ENCODE measurements around the gene CDK10. TPM values are rescaled to one million over a fixed set of nuclear protein-coding genes. Genes with fewer than 3 reads are reported as not detected.

Gene CDK10
- polyA plus RNA-seq, 1 experiment = 31.6 TPM

DNA sequence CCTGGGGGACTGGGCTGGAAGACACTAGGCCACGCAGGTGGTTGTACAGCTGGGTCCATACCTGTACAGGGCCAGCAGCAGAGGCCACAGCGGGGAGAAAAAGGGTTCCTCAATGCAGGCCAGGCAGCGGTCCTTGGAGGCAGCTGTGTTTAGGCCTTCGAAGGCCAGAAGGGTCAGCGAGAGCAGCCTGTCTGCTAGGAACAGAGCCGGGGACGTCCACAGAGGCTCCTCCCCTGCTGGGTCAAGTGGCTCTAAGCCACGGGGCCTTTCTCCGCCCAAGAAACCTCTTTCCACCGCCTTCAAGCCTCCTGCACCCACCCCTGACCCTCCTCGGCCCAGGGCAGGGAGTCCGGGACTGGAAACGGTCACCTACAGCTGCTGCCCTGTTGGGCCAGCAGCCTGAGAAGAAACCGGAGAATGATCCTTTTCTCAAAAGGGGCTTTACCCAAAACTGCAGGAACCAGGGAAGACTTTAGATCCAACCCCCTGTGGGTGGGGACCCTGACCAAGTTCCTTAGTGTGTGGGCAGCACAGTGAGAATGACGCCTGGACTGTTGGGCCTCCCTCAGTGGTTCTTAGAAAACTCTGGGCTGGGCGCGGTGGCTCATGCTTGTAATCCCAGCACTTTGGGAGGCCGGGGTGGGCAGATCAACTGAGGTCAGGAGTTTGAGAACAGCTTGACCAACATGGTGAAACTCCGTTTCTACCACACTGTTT lies 23.4 kb downstream of the CDK10 start:
- Histone ChIP-seq H3K27ac (ENCODE audit: low read depth, low read length) (no peak overlapping the region), H3K9me3 (ENCODE audit: control insufficient read depth, insufficient read depth, low read length) (peaks cover 5% of the 10 kb centered on the region), H3K4me3 (ENCODE audit: low read depth, low read length) (no peak overlapping the region), H3K27me3 (ENCODE audit: control insufficient read depth, insufficient read depth, low read length) (no peaks in the 10 kb centered on the region)
- no peak for DNase-seq (ENCODE audit: low read depth, low spot score)
- TF ChIP-seq CTCF (IDR thresholded peaks at IDR 0.05; ENCODE audit: low read depth, low read length) = no peak
- ChIA-PET CTCF (no interaction called here), POLR2A (interaction anchor here (0.7 kb wide), 1 partner anchor 53 kb away, joined by 3 read pairs; no protein-coding TSS in a partner anchor)

DNA sequence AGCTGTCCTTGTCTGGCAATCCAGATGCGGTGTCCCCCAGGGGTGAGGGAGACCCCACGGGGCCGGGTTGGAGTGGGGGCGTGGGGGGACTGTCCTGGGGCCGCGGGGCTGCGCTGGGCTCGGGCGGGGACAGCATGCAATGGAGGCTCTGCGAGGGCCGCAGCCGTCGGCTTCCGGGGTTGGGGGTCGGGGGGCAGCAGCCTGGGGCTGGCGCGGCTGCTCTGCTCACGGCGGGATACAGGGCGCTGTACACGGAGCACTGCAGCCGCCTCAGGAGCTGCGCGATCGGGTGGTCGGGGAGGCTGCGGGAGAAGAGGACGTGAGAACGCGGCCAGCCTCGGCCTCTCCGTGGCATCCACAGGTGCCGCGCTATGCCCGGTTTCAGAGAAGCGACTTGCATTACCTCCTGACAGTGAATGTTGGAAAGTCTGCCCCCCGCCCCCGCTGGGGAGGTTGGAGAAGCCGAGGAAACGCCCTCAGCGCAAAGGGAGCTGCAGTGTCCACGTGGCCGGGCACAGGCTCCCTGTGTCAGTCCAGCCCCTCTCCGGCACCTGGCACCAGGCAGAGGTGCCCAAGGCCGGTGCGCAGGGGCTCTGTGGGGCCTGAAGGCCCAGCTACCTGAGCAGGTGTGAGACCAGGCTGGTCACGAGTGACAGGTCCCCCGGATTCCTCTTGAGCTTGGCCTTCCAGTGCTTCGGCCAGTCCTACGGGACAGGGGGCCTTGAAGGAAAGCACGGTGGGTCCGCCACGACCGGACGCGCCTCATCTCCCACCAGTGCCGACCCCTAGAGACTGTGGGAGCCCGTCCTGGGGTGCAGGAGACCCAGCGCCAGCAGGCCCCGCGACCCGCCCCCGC lies 24.4 kb downstream of the CDK10 start:
- DNase-seq (ENCODE audit: low read depth, low spot score) = no peak
- no peak overlapping the region for H3K27ac ChIP-seq (ENCODE audit: low read depth, low read length)
- no peaks in the 10 kb centered on the region for H3K27me3 ChIP-seq (ENCODE audit: control insufficient read depth, insufficient read depth, low read length)
- POLR2A ChIA-PET = interaction anchor here (0.7 kb wide), 1 partner anchor 52 kb away, joined by 3 read pairs; no protein-coding TSS in a partner anchor
- peaks cover 5% of the 10 kb centered on the region for H3K9me3 ChIP-seq (ENCODE audit: control insufficient read depth, insufficient read depth, low read length)
- TF ChIP-seq CTCF (IDR thresholded peaks at IDR 0.05; ENCODE audit: low read depth, low read length) = no peak
- H3K4me3 ChIP-seq (ENCODE audit: low read depth, low read length) = no peak overlapping the region
- CTCF ChIA-PET = no interaction called here

DNA sequence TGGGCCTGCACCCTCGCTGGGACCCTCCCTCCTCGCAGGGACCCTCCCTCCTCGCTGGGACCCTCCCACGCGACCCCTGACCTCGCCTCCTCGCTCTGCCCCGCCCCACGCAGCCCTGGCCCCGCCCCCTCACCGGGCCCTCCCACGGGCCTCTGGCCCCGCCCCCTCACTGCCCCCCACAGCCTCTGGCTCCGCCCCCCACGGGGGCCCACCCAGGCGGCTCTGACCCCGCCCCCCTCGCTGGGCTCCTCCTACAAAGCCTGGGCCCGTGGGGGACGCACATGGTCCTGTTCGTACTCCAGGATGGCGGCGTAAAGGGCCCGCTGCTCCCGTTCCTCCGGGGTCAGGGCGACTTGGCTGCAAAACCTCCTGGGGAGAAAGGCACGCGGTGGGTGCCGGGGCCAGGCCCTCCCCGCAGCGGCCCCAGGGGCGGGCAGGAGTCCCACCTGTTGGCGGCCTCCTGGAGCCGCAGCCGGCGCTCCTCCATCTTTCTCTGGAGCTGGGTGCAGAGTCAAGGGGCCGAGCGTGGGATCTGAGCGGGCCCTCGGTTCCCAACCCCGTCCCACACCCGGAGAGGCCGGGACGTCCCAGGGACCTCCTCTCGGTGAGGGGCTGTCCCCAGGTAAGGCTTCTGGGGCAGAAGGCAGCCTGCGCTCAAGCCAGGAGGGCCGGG lies 25.2 kb downstream of the CDK10 start:
- Histone ChIP-seq H3K4me3 (ENCODE audit: low read depth, low read length) (peak overlapping the region; percentile 63), H3K27me3 (ENCODE audit: control insufficient read depth, insufficient read depth, low read length) (no peaks in the 10 kb centered on the region), H3K9me3 (ENCODE audit: control insufficient read depth, insufficient read depth, low read length) (peaks cover 5% of the 10 kb centered on the region), H3K27ac (ENCODE audit: low read depth, low read length) (no peak overlapping the region)
- DNase-seq (ENCODE audit: low read depth, low spot score) = no peak
- ChIA-PET POLR2A (no interaction called here), CTCF (interaction anchor here (1.0 kb wide), 1 partner anchor 11 kb away, joined by 3 read pairs; no protein-coding TSS in a partner anchor)
- TF ChIP-seq CTCF (IDR thresholded peaks at IDR 0.05; ENCODE audit: low read depth, low read length) = no peak

DNA sequence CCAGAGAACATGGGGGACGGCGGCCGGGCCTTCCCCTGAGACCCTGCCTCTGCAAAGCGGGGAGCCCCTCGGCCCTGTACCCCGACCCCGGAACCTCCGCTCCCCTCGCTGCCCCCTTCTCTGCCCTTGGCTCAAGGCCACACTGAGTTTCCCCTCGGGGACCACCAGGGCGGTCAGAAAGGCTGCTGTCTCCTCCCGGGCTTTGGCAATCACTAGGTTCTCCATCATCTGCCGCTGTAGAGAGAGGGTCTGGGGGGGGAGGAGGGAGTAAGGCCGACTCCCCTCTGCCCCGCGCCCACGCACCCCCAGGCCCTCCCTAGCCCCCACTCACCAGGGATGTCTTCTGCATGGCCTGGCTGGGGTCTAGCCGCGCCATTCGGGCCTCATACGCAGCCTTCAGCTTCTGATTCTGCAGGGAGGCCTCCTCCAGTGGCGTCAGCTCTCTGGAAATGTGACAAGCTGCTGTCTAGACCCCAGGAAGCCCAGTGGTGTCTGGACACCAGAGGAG lies 25.8 kb downstream of the CDK10 start:
- no peak for TF ChIP-seq CTCF (IDR thresholded peaks at IDR 0.05; ENCODE audit: low read depth, low read length)
- CTCF ChIA-PET = interaction anchor here (1.0 kb wide), 1 partner anchor 12 kb away, joined by 3 read pairs; no protein-coding TSS in a partner anchor

More for the DNA sequence above, 25.8 kb downstream of the CDK10 start:
- H3K27me3 ChIP-seq (ENCODE audit: control insufficient read depth, insufficient read depth, low read length) = no peaks in the 10 kb centered on the region
- POLR2A ChIA-PET = interaction anchor here (0.7 kb wide), 1 partner anchor 175 kb away, joined by 3 read pairs; no protein-coding TSS in a partner anchor
- H3K4me3 ChIP-seq (ENCODE audit: low read depth, low read length) = peak overlapping the region; percentile 63
- H3K9me3 ChIP-seq (ENCODE audit: control insufficient read depth, insufficient read depth, low read length) = peaks cover 5% of the 10 kb centered on the region
- DNase-seq (ENCODE audit: low read depth, low spot score) = no peak
- no peak overlapping the region for H3K27ac ChIP-seq (ENCODE audit: low read depth, low read length)
